Anterior cingulate cortex (tissue), 58 donors: ENCODE measurements around the gene LEKR1.

Source experiments
- DNase-seq, 58 donors: peaks; one replicate each; lab custom pipeline; 2025; lab: John Stamatoyannopoulos, UW

Gene LEKR1

DNA sequence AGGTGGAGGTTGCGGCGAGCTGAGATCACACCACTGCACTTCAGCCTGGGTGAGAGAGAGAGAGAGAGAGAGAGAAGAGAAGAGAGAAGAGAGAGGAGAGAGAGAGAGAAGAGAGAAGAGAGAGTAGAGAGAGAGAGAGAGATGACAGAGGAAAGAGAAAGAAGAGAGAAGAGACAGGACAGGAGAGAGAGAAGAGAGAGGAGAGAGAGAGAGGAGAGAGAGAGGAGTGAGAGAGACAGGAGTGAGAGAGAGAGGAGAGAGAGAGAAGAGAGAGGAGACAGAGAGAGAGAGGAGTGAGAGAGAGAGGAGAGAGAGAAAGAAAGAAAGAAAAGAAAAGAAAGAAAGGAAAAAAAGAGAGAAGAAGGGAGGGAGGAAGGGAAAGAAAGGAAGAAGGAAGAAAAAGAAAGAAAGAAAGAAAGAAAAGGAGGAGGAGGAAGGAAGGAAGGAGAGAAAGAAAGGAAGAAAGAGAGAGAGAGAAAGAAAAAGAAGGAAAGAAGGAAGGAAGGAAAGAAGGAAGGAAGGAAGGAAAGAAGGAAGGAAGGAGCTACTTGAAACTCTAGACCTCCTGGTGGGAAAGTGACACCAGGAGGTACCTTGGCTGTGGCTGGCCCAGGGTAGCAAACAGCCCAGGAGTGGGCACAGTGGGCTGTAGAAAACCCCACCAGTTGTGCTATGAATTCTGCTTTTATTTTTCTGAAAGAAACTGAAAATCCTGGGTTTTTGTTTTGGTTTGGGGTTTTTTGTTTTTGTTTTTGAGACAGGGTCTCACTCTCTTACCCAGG is 245.8 kb downstream of the LEKR1 start:
- no peak for DNase-seq

DNA sequence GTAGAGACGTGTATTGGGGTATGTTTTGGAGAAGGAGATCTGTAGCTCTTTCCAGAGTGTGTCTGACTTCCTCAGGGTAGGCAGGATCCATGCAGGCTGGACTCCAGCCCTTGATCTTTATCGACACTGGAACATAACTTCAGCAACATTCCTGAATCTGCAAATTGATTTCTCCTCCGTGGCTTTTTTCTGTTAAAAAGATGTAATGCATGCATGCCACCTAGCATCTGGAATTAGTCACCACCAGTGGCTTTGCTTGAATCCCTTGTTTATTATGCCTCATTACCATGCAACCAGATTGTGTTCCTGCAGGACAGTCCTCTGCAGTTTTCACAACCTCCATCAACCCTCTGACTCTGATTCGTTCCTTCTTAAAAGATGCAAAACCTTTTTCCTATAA is 247.7 kb downstream of the LEKR1 start:
- peak in 1 of 58 donors; percentile 31 for DNase-seq

DNA sequence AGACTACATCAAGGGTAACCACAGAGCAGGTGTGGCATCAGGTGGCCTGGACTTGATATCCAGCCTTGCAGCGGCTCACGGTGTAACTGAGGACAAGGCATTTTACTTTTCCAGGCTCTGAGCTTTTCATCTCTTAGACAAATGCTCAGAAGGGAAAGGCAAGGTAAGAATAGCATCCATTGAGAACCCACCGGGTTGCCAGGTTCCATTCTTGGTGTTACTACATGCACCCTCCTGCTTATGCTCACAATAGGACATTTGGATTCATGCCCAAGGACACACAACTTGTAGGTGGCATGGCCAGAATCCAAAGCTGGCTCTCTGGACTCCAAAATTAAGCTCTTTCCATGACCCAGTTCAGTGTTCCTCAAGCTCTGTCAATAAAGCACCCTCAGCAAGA is 248.3 kb downstream of the LEKR1 start:
- DNase-seq, result no peak

DNA sequence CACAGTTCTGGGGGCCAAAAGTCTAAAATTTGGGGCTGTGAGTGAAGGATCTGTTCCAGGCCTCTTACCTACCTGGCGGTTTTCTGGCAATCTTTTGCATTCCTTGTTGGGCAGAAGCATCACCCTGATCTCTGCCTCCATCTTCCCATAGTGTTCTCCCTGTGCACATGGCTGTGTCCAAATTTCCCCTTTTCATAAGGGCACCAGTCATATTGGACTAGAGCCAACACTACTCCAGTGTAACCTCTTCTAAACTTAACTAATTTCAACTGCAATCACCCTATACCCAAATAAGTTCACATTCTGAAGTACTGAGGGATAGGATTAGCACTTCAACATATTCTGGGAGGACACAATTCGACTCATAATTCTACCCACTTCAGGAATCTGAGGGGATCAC is 248.8 kb downstream of the LEKR1 start:
- no peak for DNase-seq

DNA sequence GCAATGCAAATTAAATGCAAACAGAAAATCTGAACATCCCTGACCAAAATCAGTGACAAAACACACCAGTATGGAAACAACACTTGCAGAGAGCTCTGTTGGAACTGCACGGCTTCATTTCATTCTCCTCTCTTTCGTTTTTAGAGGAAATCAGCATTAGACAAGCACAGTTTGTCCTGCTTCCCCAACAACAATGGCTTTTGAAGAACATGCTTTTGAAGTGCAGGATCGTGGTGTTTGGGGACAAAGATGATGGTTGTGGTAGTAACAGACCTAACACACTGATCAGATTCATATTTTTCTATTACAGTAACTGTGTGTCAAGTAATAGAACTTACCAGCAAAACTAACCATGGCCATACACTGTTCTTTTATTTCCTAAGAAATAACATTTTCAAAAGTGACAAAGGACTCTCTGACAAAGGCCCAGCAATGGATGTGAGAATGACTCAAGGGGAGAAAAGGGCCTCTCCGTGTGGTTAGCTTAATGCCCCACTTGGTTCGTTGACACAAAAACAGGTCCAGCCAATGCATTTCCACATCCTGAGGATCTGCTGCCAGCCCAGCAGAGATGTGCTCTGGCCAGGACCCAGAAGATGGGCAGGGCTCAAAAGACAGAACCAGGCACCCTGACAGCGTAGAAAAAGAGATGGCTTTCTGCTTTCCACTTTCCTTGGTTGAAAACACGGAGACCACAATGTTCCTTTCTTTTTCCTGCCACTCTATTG is 249.7 kb downstream of the LEKR1 start:
- peak in 9 of 58 donors; percentile 14 to 56 (median 34) for DNase-seq

DNA sequence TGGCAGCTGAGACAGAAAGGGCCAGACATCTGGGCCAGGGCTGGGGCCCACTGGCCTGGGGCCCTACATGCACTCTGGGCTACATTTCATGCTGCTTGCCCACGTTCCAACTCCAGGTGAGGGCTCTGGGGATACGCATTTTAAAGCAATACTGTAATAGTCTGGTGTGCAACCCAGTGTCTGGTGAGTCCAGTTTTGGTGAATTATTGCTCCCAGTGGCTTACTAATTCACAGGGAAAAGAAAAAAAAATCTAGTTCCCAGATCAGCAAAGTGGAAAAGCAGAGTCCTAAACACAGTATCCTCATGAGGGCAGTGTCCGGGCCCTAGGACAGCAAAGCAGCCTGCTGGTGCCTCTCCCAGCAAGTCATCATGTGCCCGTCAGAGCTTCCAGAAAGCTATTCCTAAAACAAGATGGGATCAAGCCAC is 251.4 kb downstream of the LEKR1 start:
- peak in 11 of 58 donors; percentile 13 to 53 (median 23) for DNase-seq

DNA sequence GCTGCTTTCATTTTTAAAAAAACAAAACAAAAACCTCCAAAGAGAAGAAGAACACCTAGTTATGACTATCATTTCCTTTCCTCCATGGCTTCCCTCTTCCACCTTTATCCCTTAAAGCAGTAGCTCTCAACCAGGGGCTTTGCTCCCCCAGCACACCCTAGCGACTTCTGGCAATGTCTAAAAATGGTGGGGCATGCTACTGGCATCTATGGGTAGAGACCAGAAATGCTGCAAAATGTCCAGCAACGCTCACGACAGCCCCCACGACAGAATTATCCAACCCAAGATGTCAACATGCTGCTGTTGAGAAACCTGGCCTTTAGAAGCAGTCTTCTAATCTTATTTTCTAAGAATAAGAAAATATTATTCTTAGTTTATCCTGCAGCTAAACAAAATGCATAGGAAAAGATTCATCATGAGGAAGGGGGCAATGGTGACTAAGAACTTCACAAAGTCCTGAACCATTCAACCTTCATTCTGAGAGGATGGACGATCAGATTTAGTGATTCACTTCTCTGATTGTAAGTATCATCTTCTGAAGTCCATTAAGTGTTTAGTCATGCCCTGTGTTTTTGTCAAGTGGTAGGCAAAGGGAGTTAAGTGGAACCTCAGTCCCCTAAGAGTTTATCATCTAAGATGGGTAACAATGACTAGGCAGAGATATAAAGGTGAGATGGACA is 252.1 kb downstream of the LEKR1 start:
- no peak for DNase-seq

DNA sequence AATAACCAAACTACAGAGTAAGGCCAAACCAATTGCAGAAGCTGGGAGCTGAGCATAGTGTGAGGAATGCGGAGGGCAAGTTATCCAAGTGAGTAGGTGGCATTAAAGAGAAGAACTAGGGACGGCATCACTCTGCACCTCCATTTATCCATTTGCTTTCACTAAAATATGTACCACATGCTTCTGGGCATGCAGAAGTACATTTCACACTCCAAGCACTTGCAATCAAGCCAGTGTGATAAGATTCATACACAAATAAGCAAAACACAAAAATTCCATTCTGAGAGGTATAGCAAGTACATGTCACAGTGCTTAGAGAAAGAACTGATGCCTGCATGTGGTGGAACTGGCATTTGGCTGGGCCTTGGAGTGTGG is 252.6 kb downstream of the LEKR1 start:
- no peak for DNase-seq

DNA sequence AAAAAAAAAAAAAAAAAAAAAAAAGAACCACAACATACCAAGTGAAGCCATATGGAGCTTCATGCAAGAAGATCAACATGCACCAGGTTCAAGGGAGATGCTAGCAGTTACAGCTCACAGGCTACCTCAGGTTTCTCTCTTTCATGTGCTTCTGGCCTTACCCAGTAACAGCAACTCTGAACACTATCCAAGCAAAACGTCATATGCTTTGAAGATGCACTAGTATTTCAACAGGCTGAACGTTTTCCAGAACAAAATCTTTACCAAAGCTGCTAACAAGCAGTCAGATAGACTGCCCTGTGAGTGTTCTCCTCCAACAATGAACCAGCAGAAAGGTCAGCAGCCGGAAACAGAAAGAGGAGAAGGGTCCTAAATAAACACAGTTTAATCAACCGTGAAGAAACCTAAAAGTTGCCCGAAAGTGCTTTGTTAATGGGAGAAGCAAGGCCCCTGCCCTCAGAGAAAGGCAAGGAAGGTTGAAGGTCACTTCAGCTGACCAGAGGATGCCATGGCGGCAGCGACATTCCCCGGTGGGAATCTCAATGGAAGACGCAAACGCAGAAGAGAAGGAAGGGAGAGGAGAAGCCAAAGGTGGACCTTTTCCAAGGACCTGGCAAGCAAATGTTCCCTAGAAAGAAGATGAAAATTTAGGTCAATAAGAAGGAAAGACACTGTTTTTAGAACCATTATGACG is 253.7 kb downstream of the LEKR1 start:
- DNase-seq, result peak in 1 of 58 donors; percentile 19

DNA sequence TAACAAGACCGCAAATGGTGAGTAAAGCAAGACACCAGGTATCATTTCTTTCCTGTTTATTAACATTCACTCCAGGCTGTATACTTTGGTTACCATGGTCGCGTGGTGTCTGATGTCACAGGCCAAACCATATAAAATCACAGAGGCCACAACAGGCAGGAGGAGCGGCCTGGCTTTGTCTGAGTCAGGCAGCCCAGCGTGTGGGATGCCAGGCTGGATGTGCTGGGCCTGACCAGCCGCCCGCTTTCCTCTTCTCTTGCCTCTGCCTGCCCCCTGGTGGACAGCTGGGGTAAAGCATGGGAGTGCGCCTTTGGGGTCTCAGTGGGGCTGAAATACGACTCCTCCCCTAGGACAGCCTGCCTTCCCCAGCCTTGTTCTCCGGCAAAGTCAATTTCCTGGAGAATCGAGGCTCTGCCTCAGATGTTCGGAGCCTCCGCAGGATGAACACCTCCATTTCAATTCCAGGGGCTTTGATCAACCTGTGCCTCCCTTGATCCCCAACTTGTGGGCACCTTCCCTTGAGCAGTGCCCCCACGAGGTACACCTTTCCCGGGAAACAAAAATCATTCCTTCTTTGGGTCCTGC is 255.6 kb downstream of the LEKR1 start:
- no peak for DNase-seq

DNA sequence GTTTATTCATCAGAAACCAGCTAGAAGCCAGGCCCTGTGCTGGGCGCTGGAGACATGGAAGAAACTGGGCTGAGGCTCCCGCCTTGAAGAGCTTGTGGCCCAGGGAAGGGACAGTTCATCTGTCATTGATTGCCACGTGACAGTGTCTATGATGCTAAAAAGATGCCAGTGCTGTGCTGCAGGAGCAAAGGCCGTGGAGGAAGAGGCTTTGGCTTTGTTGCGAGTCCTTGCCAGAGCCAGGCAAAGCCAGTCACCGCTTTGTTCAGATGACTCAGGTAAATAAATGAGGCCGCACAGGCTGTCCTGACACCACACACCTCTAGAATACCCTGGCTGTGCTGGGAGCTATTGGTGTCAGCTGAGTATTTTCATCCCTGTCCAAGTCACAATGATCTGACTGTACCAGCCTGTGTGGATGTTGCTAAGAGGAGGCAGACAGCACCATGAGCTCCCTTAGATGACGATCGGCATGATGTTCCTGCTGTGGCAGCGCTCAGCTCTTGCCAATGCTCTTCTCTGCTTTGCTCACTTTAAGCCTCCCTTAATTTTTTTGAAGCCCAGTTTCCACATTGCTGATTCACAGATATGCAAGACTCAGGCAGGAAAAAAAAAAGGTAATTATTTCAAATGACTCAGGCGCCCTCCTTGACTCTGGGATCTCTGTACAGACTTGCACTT is 256.3 kb downstream of the LEKR1 start:
- DNase-seq, result no peak

DNA sequence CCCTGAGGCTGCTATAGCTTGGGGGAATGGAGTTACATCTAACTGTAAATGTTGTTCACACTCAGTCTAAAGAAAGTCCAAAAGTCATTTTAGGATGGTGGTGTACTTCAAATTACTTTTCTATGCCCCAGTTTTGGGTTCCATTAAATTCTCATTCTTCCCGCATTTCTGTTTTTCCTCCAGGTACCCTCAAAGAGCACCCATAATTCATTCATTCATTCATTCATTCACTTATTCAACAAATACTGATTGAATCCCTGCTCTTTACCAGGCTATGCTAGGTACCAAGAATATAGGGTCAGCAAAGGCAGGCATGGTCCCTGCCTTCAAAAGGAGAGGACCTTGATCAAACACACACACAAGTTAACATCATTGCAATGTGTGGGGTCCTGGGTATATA is 257.7 kb downstream of the LEKR1 start:
- DNase-seq, result no peak

DNA sequence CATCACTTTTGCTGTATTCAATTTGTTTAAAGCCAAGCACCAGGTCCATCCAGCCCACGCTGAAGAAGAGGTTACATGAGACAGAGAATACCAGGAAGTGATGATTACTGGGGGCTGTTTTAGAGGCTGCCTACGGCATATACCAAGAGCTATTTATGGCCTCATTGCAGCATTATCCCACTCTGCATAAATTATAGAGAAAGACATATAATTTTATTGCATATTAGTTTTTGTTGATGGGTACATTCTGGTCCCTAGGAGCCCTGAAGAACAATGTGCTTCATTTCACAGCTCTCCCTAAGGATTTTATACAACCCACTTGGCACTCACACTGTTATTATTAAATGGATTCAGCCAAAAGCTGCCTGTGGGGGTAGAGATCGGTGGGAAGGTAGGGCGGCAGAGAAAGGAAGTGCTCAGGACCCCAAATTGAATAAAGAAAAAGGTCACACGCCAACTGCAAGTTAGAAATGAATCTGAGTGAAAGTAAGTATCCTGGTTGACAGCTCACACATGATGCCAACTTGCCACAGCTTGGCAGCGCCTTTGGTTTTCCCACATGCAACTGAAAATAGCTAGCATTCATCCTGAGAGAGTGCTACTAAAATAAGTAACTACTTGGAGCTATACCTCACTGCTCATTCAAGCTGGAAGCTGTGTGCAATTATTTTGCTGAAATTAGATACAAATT is 260.1 kb downstream of the LEKR1 start:
- no peak for DNase-seq

DNA sequence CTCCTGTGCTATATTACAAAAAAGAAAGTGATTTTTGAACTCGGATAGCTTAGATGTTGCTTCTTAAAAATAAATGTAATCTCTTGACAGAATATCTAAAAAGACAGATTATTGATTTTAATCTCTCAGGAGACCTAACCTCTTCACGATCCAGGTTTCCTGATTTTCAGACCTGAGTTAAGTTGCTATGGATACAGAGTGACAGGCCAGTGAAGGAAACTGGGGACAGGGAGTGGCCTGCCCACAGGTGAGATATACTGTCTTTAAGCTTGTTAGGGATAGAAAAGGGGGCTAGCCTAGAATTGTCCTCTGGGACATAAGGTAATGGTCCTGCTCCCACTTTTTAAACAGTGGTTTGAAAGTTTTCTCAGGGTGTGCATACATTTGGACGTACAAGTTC is 260.6 kb downstream of the LEKR1 start:
- no peak for DNase-seq

DNA sequence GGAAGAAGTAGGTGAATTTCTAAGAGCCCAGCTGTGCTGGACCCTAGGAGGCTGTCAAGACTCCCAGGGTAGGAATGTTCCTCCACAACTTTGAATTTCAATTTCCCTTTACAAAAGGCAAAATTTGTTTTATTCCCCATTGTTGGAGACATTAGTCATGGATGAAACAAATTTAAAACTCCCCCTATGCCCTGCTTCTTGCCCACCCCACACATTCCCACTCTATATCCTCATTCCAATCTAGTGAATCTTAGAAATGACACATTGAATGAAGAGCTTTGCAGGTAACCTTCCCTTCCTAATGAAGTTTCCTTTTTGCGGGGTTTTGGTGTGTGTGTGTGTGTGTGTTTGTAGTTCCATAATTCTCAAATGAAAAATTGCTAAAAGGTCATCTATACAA is 261.2 kb downstream of the LEKR1 start:
- DNase-seq, result no peak

DNA sequence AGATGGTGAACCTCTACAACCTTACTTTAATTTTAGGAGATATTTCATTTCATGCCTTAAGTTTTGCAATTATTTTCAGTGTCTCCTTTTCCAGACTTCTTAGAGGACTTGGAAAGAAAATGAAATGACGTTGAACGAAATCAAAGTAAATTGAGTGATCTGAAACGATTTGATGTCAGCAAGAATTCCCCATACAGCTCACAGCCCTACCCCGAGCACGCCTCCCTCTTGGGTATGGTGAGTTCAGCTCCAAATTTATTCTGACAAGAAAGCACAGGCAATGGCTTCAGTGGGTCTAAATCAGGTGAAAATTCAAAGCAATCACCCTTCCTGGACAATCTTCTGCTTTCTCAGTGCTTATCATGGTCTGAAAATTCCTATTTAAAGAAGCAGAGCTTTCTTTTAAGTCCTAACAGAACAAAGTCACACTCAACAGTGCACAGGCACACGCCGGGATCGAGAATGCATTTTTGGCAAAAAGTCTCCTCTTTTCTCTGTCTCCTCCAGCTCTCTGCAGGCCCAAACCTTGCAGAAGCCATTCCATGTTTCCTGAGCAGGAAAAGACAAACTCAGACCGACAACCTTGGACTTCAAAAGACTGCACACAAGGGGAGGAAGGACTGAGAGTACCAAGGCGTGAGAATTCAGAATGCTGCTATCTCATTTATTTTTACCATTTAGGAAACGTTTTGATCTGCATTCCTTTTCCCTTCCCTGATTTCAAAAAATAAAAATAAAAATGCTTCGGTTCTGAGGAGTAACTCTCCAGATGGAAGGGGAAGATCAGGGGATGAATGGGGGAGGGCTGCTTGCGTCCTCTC is 261.8 kb downstream of the LEKR1 start:
- no peak for DNase-seq

DNA sequence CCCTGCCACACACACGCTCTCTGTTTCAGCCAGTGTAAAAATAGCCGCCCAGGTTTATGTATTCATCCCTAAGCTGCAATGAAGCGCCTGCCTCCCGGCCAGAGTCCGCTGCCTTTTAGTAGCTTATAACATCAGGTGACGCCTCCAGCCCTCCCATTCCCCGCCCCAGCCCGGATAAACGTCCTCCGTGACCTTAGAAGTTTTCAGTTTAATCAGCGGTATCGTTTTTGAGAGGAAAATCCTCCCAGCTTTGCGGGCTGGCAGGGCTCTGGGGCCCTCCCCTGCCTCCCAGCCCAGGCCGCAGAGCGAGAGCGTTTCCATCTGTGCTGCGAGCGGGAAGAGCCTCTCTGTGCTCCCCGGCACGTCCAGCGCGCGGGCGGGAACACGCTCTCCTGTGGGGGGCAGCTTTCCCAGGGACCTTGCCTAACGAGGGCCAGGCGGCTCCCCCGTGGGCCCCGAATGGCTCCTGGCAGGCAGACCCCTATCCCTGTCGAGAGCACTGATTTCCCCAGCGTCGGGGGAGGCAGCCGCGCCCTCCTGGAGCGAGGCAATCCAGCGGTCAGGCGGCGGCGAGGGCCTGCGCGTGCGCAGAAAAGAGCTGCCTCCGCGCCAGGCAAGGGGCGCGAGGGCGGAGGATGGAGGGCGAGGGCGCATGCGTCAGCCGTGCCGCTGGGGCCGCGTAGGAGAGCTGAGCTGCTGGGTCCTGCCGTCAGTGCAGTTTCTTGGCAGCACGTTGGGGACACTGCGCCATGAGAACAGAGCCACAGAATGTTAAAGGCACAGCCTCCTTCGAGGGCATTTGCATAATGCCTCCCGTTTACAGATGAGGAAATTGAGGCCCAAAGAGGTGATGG is 262.7 kb downstream of the LEKR1 start:
- no peak for DNase-seq
